ENCODE measurements around the gene DHX35.

The DHX35 gene

DNA sequence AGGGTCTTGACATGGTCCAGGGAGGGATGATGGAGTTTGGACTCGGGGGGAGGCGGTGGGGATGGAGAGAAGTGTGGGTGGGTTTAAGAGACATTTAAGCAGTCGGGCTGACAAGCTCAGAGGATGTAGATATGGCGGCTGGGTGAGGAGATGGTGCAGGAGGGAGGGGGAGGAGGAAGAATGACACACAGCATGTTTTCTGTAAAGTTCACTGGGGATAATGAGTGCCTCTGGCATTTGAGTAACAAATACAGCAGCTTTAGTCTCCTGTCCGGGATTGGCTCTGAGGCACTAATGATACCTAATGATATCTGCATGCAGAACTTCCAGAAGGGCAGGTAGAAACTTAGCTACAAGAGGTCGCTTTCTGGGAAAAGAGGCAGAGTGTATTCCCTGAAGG, 107.8 kb downstream of the DHX35 start:
- DNase-seq, result no peak

GRCh38 chr20:39070484-39071231, 108.5 kb downstream of the DHX35 start:
- no peak for DNase-seq

DNA sequence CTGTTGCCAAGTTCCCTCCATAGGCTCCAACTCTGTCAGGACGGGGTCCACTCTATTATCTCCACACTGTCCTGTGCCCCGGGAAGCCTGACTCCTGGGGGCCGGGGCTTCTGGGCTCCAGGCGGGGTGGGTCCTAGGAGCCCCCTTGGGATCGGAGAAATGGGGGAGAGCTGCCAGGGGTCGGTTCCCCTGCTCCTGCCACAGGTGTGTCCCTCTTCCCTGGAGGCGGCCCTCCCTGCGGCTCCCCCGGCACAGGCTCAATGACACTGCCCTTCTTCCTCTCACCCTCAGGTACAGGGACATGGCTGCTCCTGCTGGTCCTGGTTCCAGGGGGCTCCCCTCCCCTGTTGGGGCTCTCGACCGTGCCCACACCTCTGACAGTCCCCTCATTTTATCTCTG, 110.0 kb downstream of the DHX35 start:
- DNase-seq, result no peak

GRCh38 chr20:39072653-39073052, 110.5 kb downstream of the DHX35 start:
- no peak for DNase-seq

GRCh38 chr20:39075731-39076130, 113.6 kb downstream of the DHX35 start:
- DNase-seq, result no peak

GRCh38 chr20:39076958-39077357, 114.8 kb downstream of the DHX35 start:
- DNase-seq, result no peak

GRCh38 chr20:39080326-39080725, 118.2 kb downstream of the DHX35 start:
- no peak for DNase-seq

GRCh38 chr20:39081255-39081654, 119.1 kb downstream of the DHX35 start:
- no peak for DNase-seq

GRCh38 chr20:39082622-39083398, 120.7 kb downstream of the DHX35 start:
- no peak for DNase-seq

- no peak for DNase-seq
Measured at GRCh38 chr20:39083761-39084160, 121.6 kb downstream of the DHX35 start.

GRCh38 chr20:39089029-39089428, 126.9 kb downstream of the DHX35 start:
- no peak for DNase-seq
